ENCODE data around the gene MIAT.
"Not testable (repeated sequence)": the region's sequence is repeated elsewhere in the genome, so short reads cannot be mapped to it uniquely, and the experiment has no call there.

MIAT gene

DNA sequence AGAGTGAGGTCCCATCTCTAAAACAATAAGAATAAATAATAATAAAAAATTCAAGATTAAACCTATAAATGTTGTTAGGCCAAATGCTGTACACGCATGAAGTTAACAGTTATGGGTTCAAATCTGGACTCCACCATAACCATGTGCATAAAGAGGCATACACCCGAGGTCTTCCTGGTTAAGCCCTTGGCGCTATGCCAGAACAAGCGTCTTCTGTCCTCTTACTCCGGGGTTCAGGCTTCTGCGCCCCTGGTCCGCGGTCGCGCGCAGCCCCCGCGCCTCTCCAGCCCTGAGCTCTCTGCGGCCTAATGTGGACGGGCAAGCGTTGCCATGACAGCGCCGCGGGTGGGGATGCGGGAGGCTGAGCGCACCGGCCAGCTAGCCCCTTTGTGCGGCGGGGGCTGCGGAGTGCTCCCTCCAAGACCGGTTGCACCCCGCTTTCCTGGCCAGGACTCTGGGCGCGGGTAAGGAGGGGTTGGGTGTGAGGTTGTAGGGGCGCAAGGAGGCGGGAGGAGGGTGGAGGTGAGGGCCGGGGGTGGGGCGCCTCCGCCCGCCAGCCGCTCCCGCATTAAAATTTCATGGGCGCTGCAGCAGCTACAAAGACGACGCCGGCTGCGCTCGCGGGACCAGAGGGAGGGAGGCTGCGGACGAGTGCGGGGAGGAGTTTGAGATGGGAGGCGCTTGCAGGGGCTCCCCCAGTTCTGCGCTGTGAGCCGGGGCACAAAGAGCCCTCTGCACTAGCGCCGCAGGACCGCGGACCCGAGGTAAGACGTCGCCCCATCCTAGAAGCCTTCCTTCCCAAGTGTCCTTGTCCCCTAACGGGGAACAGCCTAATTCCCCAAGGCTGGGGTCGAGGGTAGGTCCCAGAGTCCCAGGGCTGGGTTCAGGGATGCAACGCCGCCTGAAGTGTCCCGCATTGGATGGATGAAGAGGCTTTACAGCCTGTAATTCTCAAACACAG, at the start of gene MIAT:
MIAT (plus strand) TSS at position 698 of the 961 bp plus-strand sequence.
- no peak for DNase-seq (ENCODE audit: low spot score)

DNA sequence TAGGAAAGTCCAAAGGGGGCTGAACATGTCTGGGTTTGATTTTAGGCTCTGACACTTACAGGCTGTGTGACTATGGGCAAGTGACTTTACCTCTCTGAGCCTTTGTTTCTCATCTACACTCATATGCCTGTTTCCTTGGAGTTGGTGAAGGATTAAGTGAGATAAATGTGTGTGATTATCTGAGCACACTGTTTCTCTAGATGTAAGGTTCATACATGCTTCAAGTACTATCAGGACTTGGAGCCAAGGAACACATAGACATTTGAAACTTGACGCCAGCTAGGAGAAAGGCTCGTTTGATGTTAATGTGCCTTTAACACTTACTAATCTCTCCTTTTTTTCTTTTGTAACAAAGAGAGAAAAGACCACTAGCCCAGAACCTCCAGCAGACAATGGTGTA, 49.3 kb upstream of the MIAT start:
- DNase-seq (ENCODE audit: low spot score): no peak

DNA sequence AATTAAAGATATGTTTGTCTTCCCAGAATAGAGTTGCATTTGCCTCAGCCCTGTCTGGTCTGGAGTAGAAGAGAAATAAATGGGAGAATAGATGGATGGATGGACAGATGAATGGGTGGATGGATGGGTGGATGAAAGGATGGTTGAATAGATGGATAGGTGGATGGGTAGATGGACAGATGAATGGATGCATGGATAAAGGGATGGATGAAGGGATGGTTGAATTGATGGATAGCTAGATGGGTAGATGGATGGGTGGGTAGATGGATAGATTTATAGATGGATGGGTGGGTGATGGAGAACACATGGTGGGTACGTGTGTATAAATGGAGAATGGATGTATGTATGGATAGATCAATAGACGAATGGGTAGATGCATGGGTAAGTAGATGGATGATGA, 48.1 kb upstream of the MIAT start:
- DNase-seq (ENCODE audit: low spot score): no peak

DNA sequence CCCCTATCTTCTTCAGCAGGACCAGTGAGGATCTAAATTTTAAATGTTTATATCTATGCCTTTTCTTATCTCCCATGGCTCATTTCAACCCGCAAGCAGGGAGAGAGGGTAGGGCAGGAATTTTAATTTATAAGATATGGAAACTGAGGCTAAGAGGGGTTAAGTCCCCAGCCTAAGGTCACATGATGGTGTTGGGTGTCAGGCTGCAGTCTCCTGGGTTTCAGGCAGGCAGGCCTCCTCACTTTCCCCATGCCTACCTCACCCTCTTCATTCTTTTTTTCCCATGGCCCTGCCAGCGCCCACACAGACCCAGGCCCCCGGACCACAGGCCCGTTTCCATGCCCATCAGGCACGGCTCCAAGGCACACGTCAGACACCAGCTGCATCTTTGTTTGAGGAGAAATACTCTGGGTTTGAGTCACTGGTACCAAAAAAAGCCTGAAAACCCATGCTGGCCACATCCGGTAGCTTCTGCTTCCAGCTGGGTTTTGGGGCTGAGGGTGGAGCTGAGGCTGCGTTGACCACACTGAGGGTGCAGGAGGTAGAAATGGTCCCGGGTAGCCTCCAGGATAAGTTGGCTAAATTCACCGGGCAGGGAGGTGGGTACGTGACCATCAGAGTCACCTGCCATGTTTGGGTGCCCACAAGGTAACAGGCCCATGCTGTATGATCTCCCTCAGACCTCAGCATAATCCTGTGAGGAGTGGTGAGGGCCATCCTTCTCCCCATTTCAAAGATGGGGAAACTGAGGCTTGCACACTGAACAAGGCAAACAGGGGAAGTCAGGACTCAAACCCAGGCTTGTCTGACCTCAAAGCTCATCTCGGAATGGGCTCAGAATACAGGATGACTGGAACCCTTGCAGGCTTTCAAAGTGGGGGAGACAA, 47.1 kb upstream of the MIAT start:
- DNase-seq (ENCODE audit: low spot score): peak; percentile 74

DNA sequence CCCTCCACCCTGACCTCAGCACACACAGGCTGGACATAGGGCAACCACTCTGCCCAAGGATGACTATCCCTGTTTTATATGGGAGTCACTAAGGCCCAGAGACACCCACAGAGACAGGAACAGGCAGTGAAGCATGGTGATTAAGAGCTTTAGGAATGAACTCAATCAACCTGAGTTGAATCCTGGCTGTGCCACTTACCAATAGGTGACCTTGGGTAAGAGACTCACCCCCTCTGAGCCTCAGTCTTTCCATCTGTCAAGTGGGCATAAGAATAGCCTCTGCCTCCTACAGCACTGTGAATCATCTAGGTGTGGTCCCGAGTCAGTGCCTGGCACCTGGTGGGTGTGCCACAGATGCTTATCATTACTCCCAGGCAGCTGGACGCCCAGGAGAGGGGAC, 46.4 kb upstream of the MIAT start:
- DNase-seq (ENCODE audit: low spot score): no peak

DNA sequence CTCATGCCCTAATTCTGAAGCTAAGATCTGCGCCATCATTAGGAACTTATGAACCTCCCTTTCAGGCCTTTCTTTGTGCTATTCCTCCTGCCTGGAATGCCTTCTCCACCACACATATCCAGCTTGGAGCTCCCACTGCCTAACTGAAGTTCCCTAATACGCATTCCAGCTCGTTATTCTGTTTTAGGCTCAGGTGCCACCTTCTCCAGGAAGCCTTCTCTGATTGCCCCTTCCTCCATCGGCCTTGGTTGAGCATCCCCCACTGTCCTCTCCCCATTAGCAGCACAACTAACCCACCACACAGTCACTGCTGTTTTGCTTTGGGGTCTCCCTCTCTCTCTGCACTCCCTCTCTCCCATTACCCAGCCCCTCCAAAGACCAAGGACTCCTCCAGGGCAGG, 44.7 kb upstream of the MIAT start:
- no peak for DNase-seq (ENCODE audit: low spot score)

DNA sequence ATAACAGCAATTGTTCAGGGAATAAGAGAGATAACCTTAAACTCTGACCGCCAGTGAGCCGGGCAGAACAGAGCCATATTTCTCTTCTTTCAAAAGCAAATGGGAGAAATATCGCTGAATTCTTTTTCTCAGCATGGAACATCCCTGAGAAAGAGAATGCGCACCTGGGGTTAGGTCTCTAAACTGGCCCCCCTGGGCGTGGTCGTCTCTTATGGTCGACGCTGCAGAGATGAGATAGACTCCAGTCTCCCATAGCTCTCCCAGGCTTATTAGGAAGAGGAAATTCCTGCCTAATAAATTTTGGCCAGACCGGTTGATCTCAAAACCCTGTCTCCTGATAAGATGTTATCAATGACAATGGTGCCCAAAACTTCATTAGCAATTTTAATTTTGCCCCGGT, 43.6 kb upstream of the MIAT start:
- DNase-seq (ENCODE audit: low spot score): not testable (repeated sequence)

DNA sequence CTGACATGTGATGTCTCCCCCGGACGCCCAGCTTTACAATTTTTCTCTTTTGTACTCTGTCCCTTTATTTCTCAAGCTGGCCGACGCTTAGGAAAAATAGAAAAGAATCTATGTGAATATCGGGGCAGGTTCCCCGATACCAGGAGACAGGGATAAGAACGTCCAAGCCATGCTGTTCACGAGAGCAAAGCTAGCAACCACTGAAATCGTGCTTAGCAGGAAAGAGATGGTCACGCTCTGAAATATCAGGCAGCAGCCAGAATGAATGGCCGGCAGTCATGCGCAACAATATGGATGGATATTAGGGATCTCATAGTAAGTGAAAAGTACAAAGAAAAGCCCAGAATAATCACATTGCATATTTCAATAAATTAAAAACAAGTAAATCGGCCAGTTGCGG, 43.1 kb upstream of the MIAT start:
- DNase-seq (ENCODE audit: low spot score): no peak

DNA sequence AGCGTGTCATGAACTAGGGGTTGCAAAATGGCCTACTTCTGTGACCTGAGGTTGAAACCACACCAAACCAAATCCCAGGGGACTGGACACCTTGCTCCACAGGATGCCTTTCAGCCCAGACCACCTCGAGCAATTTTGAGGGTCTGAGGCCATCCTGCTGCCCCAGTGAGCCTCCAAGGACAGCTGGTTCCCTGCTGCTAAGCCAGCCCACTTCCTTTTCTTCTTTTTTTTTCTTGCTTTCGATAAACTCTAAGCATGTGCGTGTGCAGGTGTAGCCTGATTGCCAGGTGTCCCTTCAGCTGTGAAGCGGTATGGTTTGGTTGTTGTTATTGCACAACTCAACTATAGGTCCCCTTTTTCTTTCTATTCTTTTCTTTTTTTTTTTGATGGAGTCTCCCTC, 42.2 kb upstream of the MIAT start:
- DNase-seq (ENCODE audit: low spot score): no peak

DNA sequence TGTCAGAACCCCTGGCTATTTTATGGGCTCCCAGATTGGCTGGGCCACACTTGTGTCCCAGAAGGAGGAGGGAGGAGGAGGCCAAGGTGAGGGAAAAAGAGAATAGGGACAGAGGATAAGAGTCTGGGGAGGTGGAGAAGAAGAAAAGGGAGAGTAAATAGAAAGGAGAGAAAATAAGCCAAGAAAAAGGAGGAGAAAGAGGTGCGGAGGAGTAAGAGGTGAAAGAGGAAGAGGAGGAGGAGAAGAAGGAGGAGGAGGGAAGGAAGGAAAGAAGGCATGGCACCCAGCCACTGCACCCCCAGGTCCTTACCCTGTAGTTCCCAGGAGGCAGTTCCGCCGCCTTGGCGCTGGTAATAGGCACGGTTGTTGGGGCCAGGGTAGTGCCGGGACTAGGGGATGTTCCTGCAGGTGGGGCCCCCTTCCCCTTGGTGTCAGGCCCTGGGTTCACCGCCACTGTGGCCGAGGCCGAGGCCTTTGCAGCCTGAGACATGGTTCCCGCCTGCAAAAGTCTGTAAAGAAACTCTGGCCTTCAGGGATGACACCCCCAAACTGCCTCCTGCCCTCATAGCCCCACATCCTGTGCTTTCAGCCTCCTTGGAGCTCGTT, 41.5 kb upstream of the MIAT start:
- DNase-seq (ENCODE audit: low spot score): no peak

DNA sequence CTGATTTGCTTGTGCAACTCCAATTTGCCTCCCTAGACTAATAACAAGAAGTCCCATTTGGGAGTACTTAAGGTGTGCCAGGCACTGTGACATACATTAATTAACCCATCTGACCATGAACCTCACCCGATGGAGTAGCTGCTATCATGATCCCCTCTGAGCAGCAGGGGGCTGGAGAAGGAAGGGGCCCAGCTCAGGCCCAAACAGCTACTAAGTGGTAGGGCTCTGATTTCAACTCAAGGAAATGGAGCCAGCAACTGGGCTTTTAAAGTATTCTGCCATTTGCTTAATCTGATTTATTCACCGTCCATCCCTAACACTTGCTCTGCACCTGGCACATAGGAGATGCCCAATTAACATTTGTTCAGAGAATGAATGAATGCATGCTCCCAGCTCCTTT, 40.7 kb upstream of the MIAT start:
- no peak for DNase-seq (ENCODE audit: low spot score)

DNA sequence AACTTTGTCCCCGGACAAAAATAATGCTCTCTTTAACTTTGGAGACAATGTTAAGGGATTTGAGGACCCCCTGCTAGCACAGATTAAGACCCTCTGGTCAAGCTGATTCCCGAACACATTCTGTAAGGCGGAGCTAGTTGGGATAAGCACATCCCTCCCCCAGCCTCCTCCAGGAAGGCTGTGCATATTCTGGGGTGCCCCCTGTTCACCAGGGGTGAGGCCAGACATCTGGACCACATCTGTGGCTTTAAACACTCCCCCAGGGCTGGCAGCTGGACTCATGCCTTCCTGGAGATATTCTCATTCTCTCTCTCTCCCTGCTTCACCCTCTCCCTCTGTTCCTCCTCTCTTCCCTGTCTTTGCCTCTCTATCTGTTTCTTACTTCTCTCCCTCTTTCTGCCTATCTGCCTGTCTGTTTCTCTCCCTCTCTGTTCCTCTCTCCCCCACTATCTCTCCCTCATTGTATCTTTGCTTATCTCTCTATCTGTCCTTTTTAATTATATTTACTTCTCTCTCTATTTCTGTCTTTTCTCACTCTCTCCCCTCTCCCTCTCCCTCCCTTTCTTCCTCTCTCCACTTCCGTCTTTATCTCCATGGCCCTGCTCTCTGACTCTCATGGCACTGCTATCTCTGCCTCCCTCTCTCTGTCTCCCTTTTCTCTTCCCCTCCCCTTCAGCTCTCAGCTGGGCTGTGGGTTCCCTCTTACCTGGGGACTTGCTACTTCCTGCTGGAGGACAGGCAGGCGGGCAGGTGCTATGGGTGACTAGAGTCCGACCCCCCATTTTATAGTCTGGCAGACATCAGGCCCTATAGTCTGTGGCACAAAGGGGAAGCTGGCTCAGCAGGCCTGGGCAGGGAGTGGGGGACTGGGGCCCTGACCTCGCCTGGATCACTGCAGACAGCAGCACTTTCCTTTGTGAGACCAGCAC, 39.9 kb upstream of the MIAT start, which contains the start of gene CRYBB1:
CRYBB1 (minus strand) TSS at position 757 of the 929 bp plus-strand sequence. CDS start 1,708 bp downstream, outside the sequence.
- DNase-seq (ENCODE audit: low spot score): no peak

DNA sequence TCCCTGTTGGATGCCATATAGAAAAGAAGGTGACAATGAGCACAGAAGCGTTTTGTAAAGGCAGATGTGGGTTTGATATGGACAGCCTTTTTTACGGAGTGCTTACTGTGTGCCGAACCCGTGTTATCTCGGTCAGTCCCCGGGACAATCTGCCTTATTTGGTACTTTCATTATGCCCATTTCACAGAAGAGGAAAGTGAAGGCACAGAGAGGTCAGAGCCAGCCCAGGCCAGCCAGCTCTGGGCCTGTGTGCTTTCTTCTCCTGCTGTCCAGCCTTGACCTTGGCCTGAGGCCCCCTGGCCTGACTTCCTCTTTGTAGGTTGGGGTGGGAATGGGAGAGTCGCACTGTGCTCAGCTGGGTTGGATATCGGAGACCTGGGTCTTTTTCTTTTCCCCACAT, 38.9 kb upstream of the MIAT start:
- no peak for DNase-seq (ENCODE audit: low spot score)

DNA sequence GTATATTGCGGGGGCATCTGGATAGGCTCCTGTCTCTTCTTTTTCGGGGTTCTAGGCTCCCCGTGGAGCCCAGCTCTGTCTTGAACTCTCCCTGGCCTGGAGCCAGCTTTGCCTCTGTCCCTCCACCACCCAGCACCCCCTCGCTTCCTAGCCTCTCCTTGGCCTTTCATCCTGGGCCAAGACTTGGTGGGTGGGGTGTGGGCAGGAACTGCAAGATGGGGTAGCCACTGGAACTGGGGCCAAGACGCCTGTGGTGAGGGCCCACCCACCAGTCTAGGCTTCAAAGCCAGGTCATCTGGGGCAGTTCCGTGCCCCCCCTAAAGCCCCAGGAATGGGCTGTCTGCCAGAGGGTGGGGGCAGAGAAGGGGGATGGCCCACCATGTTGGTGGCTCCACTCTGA, 37.9 kb upstream of the MIAT start:
- DNase-seq (ENCODE audit: low spot score): no peak

DNA sequence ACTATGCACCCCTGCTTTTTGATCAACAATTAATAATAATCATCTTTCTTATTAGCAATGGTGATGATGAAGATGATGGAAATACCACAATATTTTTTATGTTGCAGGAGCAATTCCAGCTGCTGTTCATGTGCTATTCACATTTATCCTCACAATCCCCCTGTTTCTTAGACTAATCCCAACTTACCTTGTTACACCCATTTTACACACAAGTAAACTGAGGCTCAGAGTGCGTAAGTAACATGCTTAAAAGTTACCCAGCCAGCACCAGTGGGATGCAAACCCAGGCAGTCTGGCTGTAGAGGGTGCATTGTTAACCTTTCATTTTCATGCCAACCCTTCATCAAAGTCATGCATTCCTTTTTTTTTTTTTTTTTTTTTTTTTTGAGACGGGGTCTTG, 37.2 kb upstream of the MIAT start:
- no peak for DNase-seq (ENCODE audit: low spot score)

DNA sequence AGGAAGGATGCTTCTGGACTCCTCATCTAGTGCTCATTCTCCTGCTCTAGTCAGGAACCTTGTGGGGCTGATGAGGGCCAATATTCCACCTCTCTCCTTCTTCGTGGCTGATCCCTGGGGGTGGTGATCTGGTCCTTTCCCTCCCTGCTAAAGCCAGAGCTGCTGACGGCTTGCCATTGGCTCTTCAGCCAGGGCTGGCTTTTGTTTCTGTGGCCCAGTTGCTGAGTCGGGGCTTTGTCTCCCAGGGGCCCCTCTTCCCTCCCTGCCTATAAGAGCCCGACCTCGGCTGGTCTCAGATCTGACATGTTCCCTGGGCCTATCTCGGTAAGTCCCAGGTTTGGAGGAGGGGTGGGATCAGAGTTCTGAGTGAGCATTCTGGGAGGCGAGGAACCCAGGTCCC, 35.7 kb upstream of the MIAT start, which contains the start of gene CRYBA4:
CRYBA4 (plus strand) TSS at position 301 of the 400 bp plus-strand sequence. CDS start 634 bp downstream, outside the sequence.
- DNase-seq (ENCODE audit: low spot score): no peak

DNA sequence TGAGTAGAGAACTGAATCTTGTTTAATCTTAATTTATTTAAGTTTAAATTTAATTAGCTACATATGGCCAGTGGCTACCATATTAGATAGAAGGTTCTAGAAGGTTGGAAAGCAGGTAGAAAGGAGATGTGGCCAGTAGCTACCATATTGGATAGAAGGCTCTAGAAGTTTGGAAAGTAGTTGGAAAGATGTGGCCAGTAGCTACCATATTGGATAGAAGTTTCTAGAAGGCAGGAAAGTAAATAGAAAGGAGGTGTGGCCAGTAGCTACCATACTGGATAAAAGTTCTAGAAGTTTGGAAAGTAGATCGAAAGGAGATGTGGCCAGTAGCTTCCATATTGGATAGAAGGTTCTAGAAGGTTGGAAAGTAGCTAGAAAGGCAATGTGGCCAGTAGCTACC, 33.4 kb upstream of the MIAT start:
- DNase-seq (ENCODE audit: low spot score): no peak

DNA sequence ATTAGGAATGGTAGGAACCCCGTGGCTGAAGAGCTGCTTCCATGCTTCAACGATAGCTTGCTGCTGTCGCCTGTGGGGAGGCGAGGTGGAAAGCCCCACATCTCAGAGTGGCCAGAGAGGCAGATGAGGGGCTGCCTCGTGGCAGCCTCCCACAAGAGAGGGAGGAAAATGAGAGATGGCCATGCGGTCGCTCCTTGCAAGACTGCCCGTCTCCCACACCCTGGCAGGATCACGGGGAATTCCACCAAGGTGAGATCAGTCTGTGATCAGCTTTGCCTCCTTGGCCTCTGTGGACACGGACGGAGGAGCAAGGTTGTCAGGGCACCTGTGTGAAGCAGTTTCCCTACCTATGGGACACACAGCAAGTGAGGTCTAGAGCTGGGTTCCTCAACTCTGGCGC, 32.6 kb upstream of the MIAT start:
- DNase-seq (ENCODE audit: low spot score): no peak

DNA sequence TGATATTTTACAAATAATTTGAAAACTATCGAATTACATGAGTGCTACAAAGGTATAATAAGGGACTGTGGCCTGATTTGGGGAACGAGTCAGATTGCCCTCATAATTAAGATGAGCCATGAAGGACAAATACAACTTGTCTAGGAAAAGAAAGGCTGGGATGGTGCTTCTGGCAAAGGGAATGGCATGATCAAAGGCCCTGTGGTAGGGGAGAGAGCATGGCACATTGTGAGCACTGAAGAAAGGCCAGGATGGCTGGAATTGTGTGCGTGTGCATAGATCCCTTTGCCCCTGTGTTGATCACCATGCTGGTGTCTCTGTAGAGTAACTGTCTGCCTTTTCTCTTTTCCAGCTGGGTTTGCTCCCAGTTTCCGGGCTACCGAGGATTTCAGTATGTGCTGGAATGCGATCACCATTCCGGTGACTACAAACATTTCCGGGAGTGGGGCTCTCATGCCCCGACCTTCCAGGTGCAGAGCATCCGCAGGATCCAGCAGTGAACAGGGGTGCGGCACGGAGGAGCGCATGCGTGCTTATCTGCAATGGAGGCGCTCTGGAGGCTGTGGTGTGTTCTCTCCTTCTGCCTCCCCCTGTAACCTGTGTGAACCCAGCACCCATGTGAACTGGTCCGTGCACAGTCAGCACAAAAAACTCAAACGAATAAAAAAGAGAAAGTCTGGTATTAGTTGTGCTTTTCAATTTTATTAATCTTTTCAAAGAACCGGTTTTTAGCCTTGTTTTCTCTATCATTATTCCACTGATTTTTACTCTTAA, 27.2 kb upstream of the MIAT start:
- no peak for DNase-seq (ENCODE audit: low spot score)

DNA sequence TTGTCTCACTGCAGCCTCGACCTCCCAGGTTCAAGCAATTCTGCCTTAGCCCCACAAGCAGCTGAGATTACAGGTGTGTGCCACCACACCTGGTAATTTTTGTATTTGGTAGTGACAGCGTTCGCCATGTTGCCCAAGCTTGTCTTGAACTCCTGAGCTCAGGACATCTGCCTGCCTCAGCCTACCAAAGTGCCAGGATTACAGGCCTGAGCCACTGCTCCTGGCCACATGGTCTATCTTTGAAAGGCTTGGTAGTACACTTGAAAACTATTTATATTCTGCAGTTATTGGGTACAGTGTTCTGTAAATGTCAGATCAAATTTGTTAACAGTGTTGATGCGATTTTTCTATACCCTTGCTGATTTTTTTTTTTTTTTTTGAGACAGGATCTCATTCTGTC, 26.1 kb upstream of the MIAT start:
- DNase-seq (ENCODE audit: low spot score): no peak

Measured in left forelimb (tissue), 1 donor.